ENCODE measurements around the gene GRB14.

GRCh38 chr2:164560902-164561301, 60.4 kb downstream of the GRB14 start:
- TF ChIP-seq TAF1 (IDR thresholded peaks at IDR 0.05; ENCODE audit: borderline replicate concordance, low read depth, low read length) (no peak), POLR2A (IDR thresholded peaks at IDR 0.05; ENCODE audit: low read depth, low read length) (no peak), POLR2AphosphoS5 (IDR thresholded peaks at IDR 0.05; ENCODE audit: low read depth, low read length) (no peak)

Measured in GM12892 (cell line).